ENCODE results near the gene PPP4R4.

Gene PPP4R4

DNA sequence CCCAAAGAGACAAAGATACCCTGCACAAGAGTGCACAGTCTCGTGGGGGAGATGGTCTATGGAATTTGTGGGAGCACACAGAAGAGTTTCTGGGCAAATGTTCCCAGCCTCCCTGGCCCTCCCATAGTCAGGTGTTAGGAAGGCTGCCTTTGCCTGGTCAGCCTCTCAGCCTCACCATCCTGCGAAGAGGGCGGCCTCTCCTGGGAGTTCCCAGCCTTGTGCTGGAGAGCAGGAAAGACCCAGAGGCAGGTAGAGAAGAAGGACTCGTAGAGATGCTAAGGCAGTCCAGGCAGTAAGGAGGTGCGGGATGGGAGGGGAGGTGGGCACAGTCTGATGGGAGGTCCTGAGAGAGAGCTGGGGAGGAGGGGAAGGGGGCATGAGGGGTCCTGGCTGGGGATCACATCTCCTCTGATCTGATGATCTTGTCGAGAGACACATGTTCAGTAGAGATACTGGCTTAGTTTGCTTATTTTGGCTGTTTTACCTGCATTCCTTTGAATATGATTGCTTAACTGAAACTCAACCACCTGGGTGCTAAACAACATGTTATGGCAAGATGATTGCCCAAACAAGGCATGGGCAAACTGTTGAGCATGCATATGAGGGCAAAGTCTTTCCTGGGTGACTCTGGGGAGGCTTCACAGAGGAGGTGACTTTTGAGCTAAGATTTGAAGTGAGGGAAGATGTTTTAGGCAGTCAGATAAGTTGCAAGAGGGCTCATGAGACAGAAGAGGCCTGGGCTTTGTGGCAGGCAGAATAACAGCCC is 138.5 kb downstream of the PPP4R4 start:
- H3K9me3 ChIP-seq (ENCODE audit: insufficient read depth, low read length): peaks cover 9% of the 10 kb centered on the region
- DNase-seq (ENCODE audit: low read depth, low spot score): no peak
- H3K4me1 ChIP-seq (ENCODE audit: insufficient read depth, insufficient read length): no peaks in the 10 kb centered on the region
- TF ChIP-seq SUZ12 (IDR thresholded peaks at IDR 0.05; ENCODE audit: extremely low read depth, insufficient read depth, insufficient read length) (no peak), YY1 (IDR thresholded peaks at IDR 0.05; ENCODE audit: insufficient read depth, insufficient read length) (no peak), ZNF274 (IDR thresholded peaks at IDR 0.05; ENCODE audit: low read depth, low read length) (no peak)
- no peaks in the 10 kb centered on the region for H3K27me3 ChIP-seq (ENCODE audit: insufficient read depth, insufficient read length)
- H3K9ac ChIP-seq (ENCODE audit: insufficient read length, low read depth): no peak overlapping the region
- no peak overlapping the region for H3K4me3 ChIP-seq (ENCODE audit: insufficient read length, low read depth)
- no peaks in the 10 kb centered on the region for H3K36me3 ChIP-seq (ENCODE audit: insufficient read depth, insufficient read length, low read length)

DNA sequence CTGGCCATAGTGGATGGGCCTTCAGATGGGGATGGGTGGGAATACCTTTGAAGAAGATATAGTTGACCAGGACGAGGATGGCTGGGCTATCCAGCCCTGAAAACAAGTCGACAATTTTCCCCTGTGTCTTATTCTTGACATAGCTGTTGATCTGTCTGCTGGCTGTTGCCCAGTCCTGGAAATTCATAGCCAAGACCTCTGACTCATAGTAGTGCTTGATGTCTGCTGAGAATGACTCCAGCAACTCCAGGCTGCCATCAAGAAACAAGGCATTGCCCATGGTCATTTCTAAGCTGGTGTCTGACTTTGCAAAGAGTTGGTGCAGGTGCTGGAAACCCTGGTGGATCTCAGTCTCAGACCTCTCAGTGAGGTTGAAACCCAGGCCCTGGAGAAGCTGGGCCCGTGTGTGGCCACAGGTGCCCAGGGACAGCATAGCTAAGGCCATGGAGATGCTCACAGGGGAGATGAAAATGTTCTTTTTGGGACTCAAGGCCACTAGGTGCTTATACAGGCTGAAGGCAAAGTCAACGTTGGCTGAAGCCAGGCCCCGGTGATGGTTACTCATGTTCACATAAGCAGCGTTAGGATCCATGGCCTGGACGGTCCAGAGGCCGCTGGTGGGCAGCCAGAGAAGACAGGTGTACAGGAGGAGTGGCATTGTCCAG is 140.0 kb downstream of the PPP4R4 start:
- H3K9me3 ChIP-seq (ENCODE audit: insufficient read depth, low read length): no peaks in the 10 kb centered on the region
- DNase-seq (ENCODE audit: low read depth, low spot score): no peak
- TF ChIP-seq ZNF274 (IDR thresholded peaks at IDR 0.05; ENCODE audit: low read depth, low read length): no peak
- no peak for TF ChIP-seq YY1 (IDR thresholded peaks at IDR 0.05; ENCODE audit: insufficient read depth, insufficient read length)
- no peak for TF ChIP-seq SUZ12 (IDR thresholded peaks at IDR 0.05; ENCODE audit: extremely low read depth, insufficient read depth, insufficient read length)

DNA sequence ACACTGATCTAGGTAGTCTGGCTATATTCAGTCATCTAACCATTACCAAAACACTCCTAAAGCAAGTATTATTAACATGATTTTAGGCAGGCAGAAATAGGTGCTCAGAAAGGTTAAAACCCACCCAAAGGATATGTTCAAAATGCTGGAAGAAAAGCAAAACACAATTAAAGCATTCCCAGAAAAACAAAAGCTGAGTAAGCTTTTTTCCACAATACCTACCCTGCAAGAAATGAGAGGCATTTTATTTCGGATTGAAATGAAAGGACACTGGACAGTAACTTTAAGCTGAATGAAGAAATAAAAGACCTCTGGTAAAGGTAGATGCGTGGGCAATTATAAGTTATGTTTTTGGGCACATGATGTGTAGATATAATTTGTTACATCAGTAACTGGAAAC is 140.8 kb downstream of the PPP4R4 start:
- no peaks in the 10 kb centered on the region for H3K36me3 ChIP-seq (ENCODE audit: insufficient read depth, insufficient read length, low read length)

More for the DNA sequence above, 140.0 kb downstream of the PPP4R4 start:
- no peak overlapping the region for H3K9ac ChIP-seq (ENCODE audit: insufficient read length, low read depth)
- no peak overlapping the region for H3K4me3 ChIP-seq (ENCODE audit: insufficient read length, low read depth)
- H3K36me3 ChIP-seq (ENCODE audit: insufficient read depth, insufficient read length, low read length): no peaks in the 10 kb centered on the region
- H3K4me1 ChIP-seq (ENCODE audit: insufficient read depth, insufficient read length): no peaks in the 10 kb centered on the region
- no peaks in the 10 kb centered on the region for H3K27me3 ChIP-seq (ENCODE audit: insufficient read depth, insufficient read length)

DNA sequence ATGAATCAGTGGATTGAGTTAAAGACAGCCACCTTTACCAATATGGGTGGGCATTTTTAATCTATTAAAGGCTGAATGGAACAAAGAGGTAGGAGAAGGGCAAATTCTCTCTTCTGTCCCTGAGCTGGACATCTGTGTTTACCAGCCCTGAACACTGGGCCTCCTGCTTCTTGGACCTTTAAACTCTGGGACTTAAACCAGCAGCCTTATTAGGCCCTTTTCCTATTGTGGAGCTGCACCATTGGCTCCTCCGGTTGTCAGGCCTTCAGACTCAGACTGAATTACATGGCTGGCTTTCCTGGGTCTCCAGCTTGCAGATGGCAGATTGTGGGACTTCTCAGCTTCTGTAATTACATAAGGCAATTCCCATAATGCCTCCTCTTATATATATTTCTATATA is 142.6 kb downstream of the PPP4R4 start:
- H3K4me1 ChIP-seq (ENCODE audit: insufficient read depth, insufficient read length): no peaks in the 10 kb centered on the region
- no peak overlapping the region for H3K4me3 ChIP-seq (ENCODE audit: insufficient read length, low read depth)
- no peak overlapping the region for H3K9ac ChIP-seq (ENCODE audit: insufficient read length, low read depth)
- no peaks in the 10 kb centered on the region for H3K27me3 ChIP-seq (ENCODE audit: insufficient read depth, insufficient read length)
- no peak for TF ChIP-seq SUZ12 (IDR thresholded peaks at IDR 0.05; ENCODE audit: extremely low read depth, insufficient read depth, insufficient read length)
- TF ChIP-seq YY1 (IDR thresholded peaks at IDR 0.05; ENCODE audit: insufficient read depth, insufficient read length): no peak
- no peak for TF ChIP-seq ZNF274 (IDR thresholded peaks at IDR 0.05; ENCODE audit: low read depth, low read length)
- no peaks in the 10 kb centered on the region for H3K9me3 ChIP-seq (ENCODE audit: insufficient read depth, low read length)
- DNase-seq (ENCODE audit: low read depth, low spot score): no peak
- no peaks in the 10 kb centered on the region for H3K36me3 ChIP-seq (ENCODE audit: insufficient read depth, insufficient read length, low read length)

More for the DNA sequence above, 140.8 kb downstream of the PPP4R4 start:
- no peak overlapping the region for H3K4me3 ChIP-seq (ENCODE audit: insufficient read length, low read depth)
- no peaks in the 10 kb centered on the region for H3K4me1 ChIP-seq (ENCODE audit: insufficient read depth, insufficient read length)
- TF ChIP-seq YY1 (IDR thresholded peaks at IDR 0.05; ENCODE audit: insufficient read depth, insufficient read length) (no peak), ZNF274 (IDR thresholded peaks at IDR 0.05; ENCODE audit: low read depth, low read length) (no peak), SUZ12 (IDR thresholded peaks at IDR 0.05; ENCODE audit: extremely low read depth, insufficient read depth, insufficient read length) (no peak)
- no peaks in the 10 kb centered on the region for H3K27me3 ChIP-seq (ENCODE audit: insufficient read depth, insufficient read length)
- DNase-seq (ENCODE audit: low read depth, low spot score): no peak
- H3K9ac ChIP-seq (ENCODE audit: insufficient read length, low read depth): no peak overlapping the region
- H3K9me3 ChIP-seq (ENCODE audit: insufficient read depth, low read length): no peaks in the 10 kb centered on the region

DNA sequence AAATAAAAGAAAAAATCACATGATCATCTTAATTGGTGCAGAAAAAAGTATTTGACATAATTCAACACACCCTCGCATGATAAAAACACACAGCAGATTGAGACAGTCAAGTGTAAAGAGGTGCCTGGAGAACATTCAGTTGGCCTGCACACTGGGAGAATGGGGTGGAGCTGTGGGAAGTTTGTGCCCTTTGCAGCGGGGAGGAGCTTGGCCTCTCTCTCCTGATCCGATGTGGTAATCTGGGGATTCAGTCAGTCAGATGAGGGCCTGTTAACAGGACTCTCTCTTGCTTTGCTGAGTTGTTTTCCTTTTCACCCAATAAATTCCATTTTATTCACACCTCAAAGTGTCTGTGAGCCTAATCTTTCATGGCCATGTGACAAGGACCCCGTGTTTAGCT is 143.1 kb downstream of the PPP4R4 start:
- Histone ChIP-seq H3K27me3 (ENCODE audit: insufficient read depth, insufficient read length) (no peaks in the 10 kb centered on the region), H3K36me3 (ENCODE audit: insufficient read depth, insufficient read length, low read length) (no peaks in the 10 kb centered on the region), H3K9ac (ENCODE audit: insufficient read length, low read depth) (no peak overlapping the region), H3K4me3 (ENCODE audit: insufficient read length, low read depth) (no peak overlapping the region), H3K9me3 (ENCODE audit: insufficient read depth, low read length) (no peaks in the 10 kb centered on the region), H3K4me1 (ENCODE audit: insufficient read depth, insufficient read length) (no peaks in the 10 kb centered on the region)
- TF ChIP-seq YY1 (IDR thresholded peaks at IDR 0.05; ENCODE audit: insufficient read depth, insufficient read length): no peak
- TF ChIP-seq ZNF274 (IDR thresholded peaks at IDR 0.05; ENCODE audit: low read depth, low read length): no peak
- TF ChIP-seq SUZ12 (IDR thresholded peaks at IDR 0.05; ENCODE audit: extremely low read depth, insufficient read depth, insufficient read length): no peak
- no peak for DNase-seq (ENCODE audit: low read depth, low spot score)

GRCh38 chr14:94320243-94320642 is 146.1 kb downstream of the PPP4R4 start:
- Histone ChIP-seq H3K4me3 (ENCODE audit: insufficient read length, low read depth) (no peak overlapping the region), H3K9ac (ENCODE audit: insufficient read length, low read depth) (no peak overlapping the region), H3K36me3 (ENCODE audit: insufficient read depth, insufficient read length, low read length) (no peaks in the 10 kb centered on the region), H3K27me3 (ENCODE audit: insufficient read depth, insufficient read length) (no peaks in the 10 kb centered on the region), H3K9me3 (ENCODE audit: insufficient read depth, low read length) (no peaks in the 10 kb centered on the region), H3K4me1 (ENCODE audit: insufficient read depth, insufficient read length) (no peaks in the 10 kb centered on the region)
- DNase-seq (ENCODE audit: low read depth, low spot score): no peak
- TF ChIP-seq SUZ12 (IDR thresholded peaks at IDR 0.05; ENCODE audit: extremely low read depth, insufficient read depth, insufficient read length) (no peak), ZNF274 (IDR thresholded peaks at IDR 0.05; ENCODE audit: low read depth, low read length) (no peak), YY1 (IDR thresholded peaks at IDR 0.05; ENCODE audit: insufficient read depth, insufficient read length) (no peak)
